Lower leg skin (tissue), 3 donors: Measurements from ENCODE around the gene DPT.

ENCODE experiments used
- POLR2A ChIP-seq, 2 donors: fragments of 450-650 bp; IDR thresholded peaks; one replicate each; pipeline ENCODE4 v1.6.1; 2016 to 2017; ENCODE audit warnings: antibody characterized with exemption in 2 of 2, mild to moderate bottlenecking in 1 of 2, moderate library complexity in 1 of 2
- TF ChIP-seq, protein P1 (sequence below), 3 donors: fragments of 450-650 bp; IDR thresholded peaks; one replicate each; pipeline ENCODE4 v1.5.1; 2016; ENCODE audit warnings: antibody characterized with exemption in 3 of 3, mild to moderate bottlenecking in 3 of 3, moderate library complexity in 2 of 3

DNA sequence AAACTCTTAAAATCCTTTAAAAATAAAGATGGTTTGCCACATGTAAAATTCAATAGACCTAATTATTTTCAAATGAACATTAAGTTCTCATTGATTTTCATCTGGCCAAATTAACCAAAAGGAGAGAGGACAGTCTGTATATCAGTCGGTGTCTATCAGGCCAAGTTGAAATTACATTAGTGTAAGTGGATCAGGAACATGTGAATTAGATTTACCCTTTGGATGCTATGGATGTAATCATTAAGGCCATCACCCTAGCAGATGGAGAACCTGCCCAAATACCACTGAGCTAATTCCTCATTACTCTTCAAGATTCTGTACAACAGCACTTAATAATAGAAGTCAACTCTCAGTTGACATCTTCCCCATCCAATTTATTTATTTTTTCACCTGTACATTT, 29.5 kb upstream of the DPT start:
- TF ChIP-seq, protein P1, sequence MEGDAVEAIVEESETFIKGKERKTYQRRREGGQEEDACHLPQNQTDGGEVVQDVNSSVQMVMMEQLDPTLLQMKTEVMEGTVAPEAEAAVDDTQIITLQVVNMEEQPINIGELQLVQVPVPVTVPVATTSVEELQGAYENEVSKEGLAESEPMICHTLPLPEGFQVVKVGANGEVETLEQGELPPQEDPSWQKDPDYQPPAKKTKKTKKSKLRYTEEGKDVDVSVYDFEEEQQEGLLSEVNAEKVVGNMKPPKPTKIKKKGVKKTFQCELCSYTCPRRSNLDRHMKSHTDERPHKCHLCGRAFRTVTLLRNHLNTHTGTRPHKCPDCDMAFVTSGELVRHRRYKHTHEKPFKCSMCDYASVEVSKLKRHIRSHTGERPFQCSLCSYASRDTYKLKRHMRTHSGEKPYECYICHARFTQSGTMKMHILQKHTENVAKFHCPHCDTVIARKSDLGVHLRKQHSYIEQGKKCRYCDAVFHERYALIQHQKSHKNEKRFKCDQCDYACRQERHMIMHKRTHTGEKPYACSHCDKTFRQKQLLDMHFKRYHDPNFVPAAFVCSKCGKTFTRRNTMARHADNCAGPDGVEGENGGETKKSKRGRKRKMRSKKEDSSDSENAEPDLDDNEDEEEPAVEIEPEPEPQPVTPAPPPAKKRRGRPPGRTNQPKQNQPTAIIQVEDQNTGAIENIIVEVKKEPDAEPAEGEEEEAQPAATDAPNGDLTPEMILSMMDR (IDR thresholded peaks at IDR 0.05): no peak
- TF ChIP-seq POLR2A (IDR thresholded peaks at IDR 0.05): no peak
